Posterior vena cava (tissue), 2 donors: ENCODE results near the gene MDM1. TPM values are rescaled to one million over a fixed set of nuclear protein-coding genes. Genes with fewer than 3 reads are reported as not detected.

Experiments
- DNase-seq: peaks from one replicate; pipeline ENCODE4 v3.0.0-alpha.2; 2020; ENCODE audit warnings: low spot score
- intact Hi-C, 2 donors: fragments of 100-400 bp; cut with DNase I; formaldehyde crosslinking; loops; one replicate each; pipeline versions ENCODE4 v1.14.1 to v1.14.2; 2022 to 2023
- long read RNA-seq, 2 donors: library from polyadenylated mRNA; unstranded; transcript quantifications; one replicate each; pipeline ENCODE4 v2.0.0, GENCODE V29; 2020 to 2021
- total RNA-seq, 2 donors: library from RNA; stranded (reverse); fragmentation: NEBNext Ultra II Directional; extraction: Animal tissue kit (Norgen Biotek cat#: 25700); gene quantifications; one replicate each; pipeline ENCODE4 v1.2.1, GENCODE V29; 2021
- donor health status: DM: yes; HTN: yes; CAD: no.
- donor health status: DM: yes; HTN: yes; CAD: no.

Gene MDM1, protein sequence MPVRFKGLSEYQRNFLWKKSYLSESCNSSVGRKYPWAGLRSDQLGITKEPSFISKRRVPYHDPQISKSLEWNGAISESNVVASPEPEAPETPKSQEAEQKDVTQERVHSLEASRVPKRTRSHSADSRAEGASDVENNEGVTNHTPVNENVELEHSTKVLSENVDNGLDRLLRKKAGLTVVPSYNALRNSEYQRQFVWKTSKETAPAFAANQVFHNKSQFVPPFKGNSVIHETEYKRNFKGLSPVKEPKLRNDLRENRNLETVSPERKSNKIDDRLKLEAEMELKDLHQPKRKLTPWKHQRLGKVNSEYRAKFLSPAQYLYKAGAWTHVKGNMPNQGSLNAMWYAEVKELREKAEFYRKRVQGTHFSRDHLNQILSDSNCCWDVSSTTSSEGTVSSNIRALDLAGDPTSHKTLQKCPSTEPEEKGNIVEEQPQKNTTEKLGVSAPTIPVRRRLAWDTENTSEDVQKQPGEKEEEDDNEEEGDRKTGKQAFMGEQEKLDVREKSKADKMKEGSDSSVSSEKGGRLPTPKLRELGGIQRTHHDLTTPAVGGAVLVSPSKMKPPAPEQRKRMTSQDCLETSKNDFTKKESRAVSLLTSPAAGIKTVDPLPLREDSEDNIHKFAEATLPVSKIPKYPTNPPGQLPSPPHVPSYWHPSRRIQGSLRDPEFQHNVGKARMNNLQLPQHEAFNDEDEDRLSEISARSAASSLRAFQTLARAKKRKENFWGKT
- 10 to 100 TPM; 11.2 to 12.6 TPM for total RNA-seq
- long read RNA-seq, donor 1, partial matches to known transcripts: 1 of 2 reads
- long read RNA-seq, donor 1, other reads (novel, unspliced or antisense): 1 of 2 reads
- long read RNA-seq, donor 2, partial matches to known transcripts: 4 of 6 reads
- long read RNA-seq, donor 2, other reads (novel, unspliced or antisense): 1 of 6 reads

GRCh38 chr12:68331869-68332727 lies at the start of gene MDM1:
Gene MDM1 (minus strand): TSS chr12:68332362. CDS start chr12:68332245, 117 bp downstream.
- intact Hi-C loops: no loop called here

GRCh38 chr12:68381476-68382219 lies 49.5 kb upstream of the MDM1 start:
- intact Hi-C loops: no loop called here
- no peak for DNase-seq

More at GRCh38 chr12:68331869-68332727, at the start of gene MDM1:
- DNase-seq: peak; percentile 98

- intact Hi-C loops: no loop called here
- DNase-seq: no peak
Measured at GRCh38 chr12:68378872-68379606, 46.9 kb upstream of the MDM1 start.

DNA sequence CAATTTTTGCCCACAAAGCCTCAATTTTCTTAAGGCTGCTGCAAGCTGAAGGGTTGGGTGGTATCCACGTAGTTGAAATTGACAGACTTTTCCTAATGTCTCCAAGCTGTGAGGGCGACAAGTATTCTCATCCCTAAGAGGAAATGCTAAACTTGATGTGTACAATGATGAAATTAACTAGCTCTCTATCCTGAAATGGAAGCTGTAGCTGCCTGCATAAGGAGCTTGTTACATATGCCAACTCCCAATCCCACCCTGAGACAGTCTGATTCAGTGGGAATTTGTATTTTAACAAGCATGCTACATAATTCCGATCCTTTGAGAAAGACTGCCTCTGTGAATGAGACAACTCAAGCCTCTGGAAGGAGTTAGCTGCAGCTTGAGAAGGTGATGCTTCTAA lies 45.7 kb upstream of the MDM1 start:
- intact Hi-C loops: no loop called here
- no peak for DNase-seq

- intact Hi-C loops: no loop called here
- no peak for DNase-seq
Measured at GRCh38 chr12:68376901-68377300, 44.7 kb upstream of the MDM1 start.

DNA sequence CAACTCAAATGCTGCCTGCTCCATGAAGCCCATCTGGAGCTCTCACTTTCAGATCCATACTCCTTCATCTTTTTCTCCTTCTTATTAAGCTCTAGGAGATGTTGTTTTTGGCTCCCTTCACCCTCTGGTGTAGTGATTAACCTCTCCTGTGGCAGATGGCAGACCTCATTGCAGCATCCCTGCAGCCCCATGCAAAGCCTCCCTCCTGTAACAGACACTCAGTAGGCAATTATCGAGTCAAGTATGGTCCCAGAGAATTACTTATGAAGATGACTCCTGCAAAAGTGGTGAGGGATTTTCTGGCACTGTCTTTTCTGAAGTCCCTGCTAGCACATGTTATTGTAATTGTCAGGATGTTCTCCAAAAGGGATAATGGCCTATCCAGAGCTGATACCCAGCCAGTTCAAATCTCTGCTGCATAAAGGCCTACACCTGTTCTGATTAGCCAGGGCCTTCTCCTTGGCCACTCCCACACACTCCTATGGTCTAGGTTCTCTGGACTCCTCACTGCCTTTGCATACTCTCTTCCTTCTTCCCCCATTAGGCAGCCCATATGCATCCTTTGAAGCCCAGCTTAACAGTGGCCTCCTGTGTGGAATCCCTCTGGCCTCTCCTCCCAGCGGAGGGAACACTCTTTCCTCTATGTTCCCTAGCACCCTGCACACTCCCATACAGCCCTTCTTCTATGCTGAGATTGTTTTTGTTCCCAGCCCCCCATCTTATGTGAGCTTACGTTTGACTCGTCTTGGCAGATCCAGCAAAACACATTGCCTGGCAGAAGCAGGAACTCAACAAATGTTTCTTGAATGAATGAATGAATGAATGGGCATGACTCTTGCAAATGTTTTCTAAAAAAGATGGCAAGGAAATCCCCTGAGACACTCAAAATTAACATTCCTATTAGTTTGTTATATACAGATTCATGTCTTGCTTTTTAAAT lies 43.9 kb upstream of the MDM1 start:
- intact Hi-C loops: no loop called here

GRCh38 chr12:68374307-68374982 lies 42.3 kb upstream of the MDM1 start:
- intact Hi-C loops: no loop called here
- no peak for DNase-seq

More for the DNA sequence above, 43.9 kb upstream of the MDM1 start:
- DNase-seq: no peak

DNA sequence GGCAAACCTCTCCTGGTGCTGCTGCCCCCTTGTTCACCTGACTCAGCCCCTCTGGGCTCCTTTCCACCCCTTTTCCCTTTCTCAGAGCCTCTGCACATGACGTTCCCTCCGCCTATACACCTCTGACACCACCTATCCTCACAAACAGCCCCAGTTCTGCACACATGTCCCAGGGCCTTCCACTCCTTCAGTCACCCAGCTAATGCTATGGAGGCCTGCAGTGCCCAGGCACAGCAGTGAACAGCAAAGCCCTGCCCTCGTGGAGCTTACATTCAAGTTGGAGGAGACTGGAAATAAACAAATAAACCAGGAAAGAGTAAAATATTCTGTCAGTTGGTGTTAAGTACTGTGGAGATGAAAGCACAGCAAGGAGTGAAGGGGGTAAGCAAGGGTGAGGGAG lies 38.5 kb upstream of the MDM1 start:
- no peak for DNase-seq
- intact Hi-C loops: no loop called here

DNA sequence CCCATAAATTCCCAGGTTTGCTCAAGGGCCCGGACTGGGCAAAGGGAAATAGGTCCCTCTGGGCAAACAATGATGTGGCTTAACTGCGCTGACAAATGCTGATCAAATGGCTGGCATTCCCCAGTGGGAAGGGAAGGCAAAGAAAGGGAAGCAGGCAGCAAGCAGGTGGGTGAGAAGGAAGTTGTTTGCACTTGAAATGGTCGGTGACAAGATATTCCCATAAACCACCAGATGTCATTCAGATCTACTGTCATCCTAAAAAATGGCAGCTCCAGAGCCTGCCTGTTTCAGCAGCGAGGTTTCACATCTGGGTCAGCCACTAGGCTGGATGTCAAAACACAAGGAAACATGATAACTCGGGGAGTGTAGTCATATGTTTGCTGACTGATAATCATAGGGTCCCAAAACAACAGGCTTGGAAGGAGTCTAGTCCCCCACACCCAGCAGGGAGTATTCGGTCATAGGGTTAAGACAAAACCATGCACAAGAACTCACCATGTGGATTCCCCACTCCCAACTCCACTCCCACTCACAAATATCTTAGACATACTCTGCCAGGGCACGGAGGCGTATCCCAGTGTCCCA lies 37.9 kb upstream of the MDM1 start:
- intact Hi-C loops: no loop called here
- no peak for DNase-seq

GRCh38 chr12:68368327-68368726 lies 36.2 kb upstream of the MDM1 start:
- intact Hi-C loops: no loop called here
- DNase-seq: no peak

DNA sequence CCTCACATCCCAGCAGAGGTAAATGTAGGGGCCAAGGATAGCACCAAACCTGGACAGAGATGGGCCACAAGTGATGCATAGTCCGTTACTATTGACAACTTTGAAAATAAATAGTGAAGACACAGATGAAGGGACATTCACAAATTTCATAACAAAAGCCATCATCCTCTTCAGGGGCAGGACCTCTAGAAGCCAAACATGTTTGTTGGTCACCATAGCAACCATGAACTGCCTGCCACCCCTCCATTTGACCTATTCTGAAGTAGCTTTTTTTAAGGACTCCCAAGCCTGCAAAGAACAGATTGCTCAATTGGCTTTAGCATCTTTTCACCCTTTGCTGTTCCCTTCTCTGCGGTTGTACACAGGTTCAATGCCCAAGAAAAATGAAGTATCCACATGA lies 35.7 kb upstream of the MDM1 start:
- no peak for DNase-seq
- intact Hi-C loops: no loop called here

- intact Hi-C loops: no loop called here
- DNase-seq: no peak
Measured at GRCh38 chr12:68367116-68367515, 35.0 kb upstream of the MDM1 start.

GRCh38 chr12:68364893-68365725 lies 32.9 kb upstream of the MDM1 start:
- intact Hi-C loops: loop anchor here in 1 of 2 donors (5.0 kb wide), 1 partner anchor 42 kb away; no protein-coding TSS in a partner anchor
- peak; percentile 97 for DNase-seq

GRCh38 chr12:68364328-68364727 lies 32.2 kb upstream of the MDM1 start:
- DNase-seq: no peak
- intact Hi-C loops: loop anchor here in 1 of 2 donors (5.0 kb wide), 1 partner anchor 43 kb away; no protein-coding TSS in a partner anchor

DNA sequence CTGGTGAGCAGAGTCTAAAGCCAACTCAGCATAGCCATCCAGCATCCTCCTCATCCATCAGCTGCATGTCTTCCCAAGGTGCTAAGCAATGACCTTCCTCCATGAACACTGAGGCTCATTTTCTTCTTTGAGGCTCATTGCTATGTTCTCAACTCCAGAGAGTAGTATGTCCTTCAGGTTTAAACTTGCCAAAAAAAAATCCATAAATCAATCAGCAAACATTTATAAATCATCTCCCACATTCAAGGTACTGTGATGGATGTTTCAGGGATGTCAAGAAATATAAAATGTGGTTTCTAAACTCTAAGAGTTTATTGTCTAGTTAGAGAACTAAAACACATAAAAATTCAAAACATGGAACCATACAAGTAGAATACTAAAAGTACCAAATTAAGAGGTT lies 29.8 kb upstream of the MDM1 start:
- no peak for DNase-seq
- intact Hi-C loops: loop anchor here in 1 of 2 donors (5.0 kb wide), 1 partner anchor 45 kb away; no protein-coding TSS in a partner anchor
